GM18907 (cell line): ENCODE measurements around the gene LIPK.
A peak's percentile ranks its signal among the peaks of the same experiment; 100 is the strongest.

ENCODE experiments used
- ATAC-seq: cut with Tn5 transposase; IDR thresholded peaks from one replicate; pipeline ENCODE4 v1.9.1; 2021; ENCODE audit warnings: mild to moderate bottlenecking, moderate library complexity; ENCODE audit not compliant: unreplicated experiment

Gene LIPK

GRCh38 chr10:88782222-88782621 lies 76.2 kb downstream of the LIPK start:
- ATAC-seq: no peak

GRCh38 chr10:88783724-88784123 lies 77.7 kb downstream of the LIPK start:
- ATAC-seq: no peak

GRCh38 chr10:88786032-88786770 lies 80.2 kb downstream of the LIPK start:
- no peak for ATAC-seq

- ATAC-seq: no peak
These were observed 81.4 kb downstream of the LIPK start for GRCh38 chr10:88787463-88787862.

GRCh38 chr10:88788924-88789323 lies 82.9 kb downstream of the LIPK start:
- no peak for ATAC-seq

GRCh38 chr10:88791924-88792323 lies 85.9 kb downstream of the LIPK start:
- ATAC-seq: peak; percentile 63

- no peak for ATAC-seq
These were observed 86.6 kb downstream of the LIPK start for GRCh38 chr10:88792661-88793060.

GRCh38 chr10:88793712-88794299 lies 87.8 kb downstream of the LIPK start:
- no peak for ATAC-seq

GRCh38 chr10:88794731-88795130 lies 88.7 kb downstream of the LIPK start:
- no peak for ATAC-seq

GRCh38 chr10:88800152-88801125 lies 94.4 kb downstream of the LIPK start:
- ATAC-seq: no peak
